ENCODE data around the gene TTBK2. TPM values are rescaled to one million over a fixed set of nuclear protein-coding genes. Genes with fewer than 3 reads are reported as not detected.

TTBK2 gene
- total and polyA plus RNA-seq, 10 donors: 1.4 to 27.8 (median 19.5) TPM

- Histone ChIP-seq H3K9me3 (no peaks in the 10 kb centered on the region), H3K27ac (no peak overlapping the region), H3K27me3 (replicated peaks in 1 of 7) (no peaks in the 10 kb centered on the region), H3K4me3 (no peak overlapping the region), H3K4me1 (no peaks in the 10 kb centered on the region), H3K36me3 (peaks cover 0 to 86% (median 50%) of the 10 kb centered on the region in 6 donors)
- intact Hi-C loops (cut with DNase I; ENCODE audit: low total_unique reads): no loop called here
- no peak for DNase-seq
- WGBS, 5 donors: 86 to 94% (median 93%) methylated on average over 3 of the region's 3 CpGs
- TF ChIP-seq POLR2A (IDR thresholded peaks at IDR 0.05) (no peak), POLR2AphosphoS5 (IDR thresholded peaks at IDR 0.05) (no peak), CTCF (IDR thresholded peaks at IDR 0.05 in 8 of 11, conservative IDR thresholded peaks at IDR 0.05 in 3 of 11) (no peak)
These were observed 200.5 kb downstream of the TTBK2 start for GRCh38 chr15:42720071-42720470.

DNA sequence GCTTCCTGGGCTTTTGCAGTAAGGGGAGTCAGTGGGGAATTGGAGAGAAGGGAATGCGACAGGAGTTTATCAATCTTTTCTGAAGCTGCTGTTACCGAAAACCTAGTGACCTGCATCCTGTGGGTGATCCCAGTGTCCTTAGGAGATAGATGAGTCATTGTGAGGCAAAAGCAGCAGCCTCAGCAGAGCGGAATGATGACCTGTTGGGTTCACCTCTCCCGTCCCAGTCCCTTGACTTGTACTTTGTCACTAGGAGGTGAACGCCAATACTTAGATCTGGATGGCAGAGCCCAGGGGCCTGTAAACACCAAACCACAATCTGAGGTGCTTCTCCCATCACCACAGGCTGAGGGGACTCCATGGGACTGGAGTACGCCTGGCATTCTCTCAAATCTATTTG lies 201.5 kb downstream of the TTBK2 start:
- Histone ChIP-seq H3K4me1 (no peaks in the 10 kb centered on the region), H3K9me3 (no peaks in the 10 kb centered on the region), H3K4me3 (no peak overlapping the region), H3K36me3 (peaks cover 0 to 75% (median 40%) of the 10 kb centered on the region in 6 donors), H3K27ac (no peak overlapping the region), H3K27me3 (replicated peaks in 1 of 7) (no peaks in the 10 kb centered on the region)
- WGBS, 5 donors: 81 to 95% (median 93%) methylated on average over 6 of the region's 6 CpGs
- intact Hi-C loops (cut with DNase I; ENCODE audit: low total_unique reads): no loop called here
- no peak for DNase-seq
- TF ChIP-seq CTCF (IDR thresholded peaks at IDR 0.05 in 8 of 11, conservative IDR thresholded peaks at IDR 0.05 in 3 of 11) (no peak), POLR2A (IDR thresholded peaks at IDR 0.05) (no peak), POLR2AphosphoS5 (IDR thresholded peaks at IDR 0.05) (no peak)

GRCh38 chr15:42716626-42717025 lies 204.0 kb downstream of the TTBK2 start:
- Histone ChIP-seq H3K4me1 (no peaks in the 10 kb centered on the region), H3K27me3 (replicated peaks in 1 of 7) (no peaks in the 10 kb centered on the region), H3K9me3 (no peaks in the 10 kb centered on the region), H3K36me3 (peaks cover 0 to 51% (median 24%) of the 10 kb centered on the region in 6 donors), H3K4me3 (no peak overlapping the region), H3K27ac (no peak overlapping the region)
- intact Hi-C loops (cut with DNase I; ENCODE audit: low total_unique reads): no loop called here
- WGBS, 5 donors: 92 to 100% (median 96%) methylated on average over 2 of the region's 2 CpGs
- DNase-seq: no peak
- TF ChIP-seq POLR2A (IDR thresholded peaks at IDR 0.05) (no peak), POLR2AphosphoS5 (IDR thresholded peaks at IDR 0.05) (no peak), CTCF (IDR thresholded peaks at IDR 0.05 in 8 of 11, conservative IDR thresholded peaks at IDR 0.05 in 3 of 11) (no peak)

- DNase-seq: no peak
- Histone ChIP-seq H3K36me3 (peaks cover 0 to 46% (median 23%) of the 10 kb centered on the region in 6 donors), H3K4me1 (no peaks in the 10 kb centered on the region), H3K4me3 (no peak overlapping the region), H3K27me3 (replicated peaks in 1 of 7) (no peaks in the 10 kb centered on the region), H3K9me3 (no peaks in the 10 kb centered on the region), H3K27ac (no peak overlapping the region)
- intact Hi-C loops (cut with DNase I; ENCODE audit: low total_unique reads): no loop called here
- 92 to 98% (median 94%) methylated on average over 5 of the region's 5 CpGs for WGBS, 5 donors
- no peak for TF ChIP-seq POLR2A (IDR thresholded peaks at IDR 0.05)
These were observed 204.5 kb downstream of the TTBK2 start for GRCh38 chr15:42716125-42716524.

DNA sequence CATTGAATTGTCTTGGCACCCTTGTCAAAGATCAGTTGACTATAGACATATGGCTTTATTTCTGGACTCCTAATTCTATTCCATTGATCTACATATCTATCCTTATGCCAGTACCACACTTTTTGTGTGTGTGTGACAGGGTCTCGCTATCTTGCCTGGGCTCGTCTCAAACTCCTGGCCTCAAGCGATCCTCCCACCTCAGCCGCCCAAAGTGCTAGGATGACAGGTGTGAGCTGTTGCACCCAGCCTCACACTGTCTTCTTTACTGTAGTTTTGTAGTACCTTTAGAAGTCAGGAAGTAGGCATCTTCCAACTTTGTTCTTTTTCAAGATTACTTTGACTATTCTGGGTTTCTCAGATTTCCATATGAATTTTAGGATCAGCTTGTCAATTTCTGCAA lies 208.0 kb downstream of the TTBK2 start:
- Histone ChIP-seq H3K4me1 (no peaks in the 10 kb centered on the region), H3K9me3 (no peaks in the 10 kb centered on the region), H3K36me3 (peaks cover 0 to 12% (median 0%) of the 10 kb centered on the region in 6 donors), H3K4me3 (no peak overlapping the region), H3K27ac (no peak overlapping the region), H3K27me3 (replicated peaks in 1 of 7) (no peaks in the 10 kb centered on the region)
- WGBS, 5 donors: 93 to 98% (median 95%) methylated on average over 4 of the region's 4 CpGs
- intact Hi-C loops (cut with DNase I; ENCODE audit: low total_unique reads): no loop called here
- DNase-seq: peak; percentile 42
- TF ChIP-seq POLR2A (IDR thresholded peaks at IDR 0.05) (no peak), POLR2AphosphoS5 (IDR thresholded peaks at IDR 0.05) (no peak), CTCF (IDR thresholded peaks at IDR 0.05 in 8 of 11, conservative IDR thresholded peaks at IDR 0.05 in 3 of 11) (no peak)
